Measurements from ENCODE around the gene FER.
"Not testable (repeated sequence)": the region's sequence is repeated elsewhere in the genome, so short reads cannot be mapped to it uniquely, and the experiment has no call there.

Gene FER

DNA sequence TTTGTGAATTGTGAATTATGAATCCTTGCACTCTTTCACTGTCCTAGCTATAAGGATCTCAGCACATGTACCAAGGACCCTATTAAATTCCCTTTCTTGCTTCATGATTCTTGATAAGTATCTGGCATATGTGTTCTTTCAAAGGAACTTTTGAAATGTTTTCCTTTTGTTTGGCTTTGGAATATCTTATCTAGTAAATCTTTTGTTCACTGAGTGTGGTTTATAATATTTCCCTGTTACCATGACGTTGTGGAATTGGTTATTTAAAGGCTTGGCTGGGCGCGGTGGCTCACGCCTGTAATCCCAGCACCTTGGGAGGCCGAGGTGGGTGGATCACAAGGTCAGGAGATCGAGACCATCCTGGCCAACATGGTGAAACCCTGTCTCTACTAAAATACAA lies 151.5 kb downstream of the FER start:
- not testable (repeated sequence) for DNase-seq

DNA sequence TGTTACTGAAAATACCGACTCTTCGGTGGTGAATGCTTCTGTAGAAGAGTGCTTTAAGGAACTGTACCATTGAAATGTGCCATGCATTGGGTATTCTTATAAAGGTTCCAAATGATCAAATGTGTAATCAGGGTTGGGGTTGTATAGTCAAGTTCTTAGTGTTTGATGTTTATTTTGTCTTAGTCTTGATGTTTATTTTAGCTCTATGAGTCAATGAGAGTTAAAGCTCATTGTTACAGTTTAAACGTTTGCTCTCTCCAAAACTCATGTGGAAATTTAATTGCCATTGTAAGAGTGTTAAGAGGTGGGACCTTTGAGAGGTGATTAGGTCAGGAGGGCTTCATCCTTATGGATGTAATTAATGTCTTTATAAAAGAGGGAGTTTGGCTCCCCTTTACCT lies 153.0 kb downstream of the FER start:
- no peak for DNase-seq

DNA sequence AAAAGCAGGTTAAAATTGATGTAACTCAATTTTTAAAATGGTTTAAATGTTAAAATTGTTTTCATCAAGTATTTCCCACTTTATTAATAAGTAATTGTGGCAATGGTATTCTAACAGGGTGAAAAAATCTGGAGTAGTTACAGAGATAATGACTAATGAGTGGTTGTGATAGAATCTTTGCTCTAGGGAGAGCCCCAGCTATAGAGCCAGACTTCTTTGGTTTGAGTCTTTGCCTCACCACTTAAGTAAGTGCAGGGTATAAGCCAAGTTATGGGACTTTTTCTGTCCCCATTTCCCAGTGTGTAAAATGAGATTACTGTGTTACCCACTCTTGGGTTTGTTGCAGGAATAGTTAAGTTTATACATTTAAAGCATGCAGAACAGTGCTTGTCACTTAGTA lies 158.1 kb downstream of the FER start:
- no peak for DNase-seq

DNA sequence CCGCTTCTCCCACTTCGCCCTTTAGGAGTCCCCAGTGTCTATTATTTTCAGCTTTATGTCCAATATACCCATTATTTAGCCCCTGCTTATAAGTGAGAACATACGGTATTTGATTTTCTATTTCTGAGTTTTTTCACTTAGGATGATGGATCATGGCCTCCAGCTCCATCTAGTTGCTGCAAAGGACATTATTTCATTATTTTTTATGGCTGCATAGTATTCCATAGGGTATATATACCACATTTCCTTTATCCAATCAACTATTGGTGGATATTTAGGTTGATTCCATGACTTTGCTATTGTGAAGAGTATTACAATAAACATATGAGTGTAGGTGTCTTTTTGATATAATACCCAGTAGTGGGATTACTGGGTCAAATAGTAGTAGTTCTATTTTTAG lies 162.9 kb downstream of the FER start:
- no peak for DNase-seq

DNA sequence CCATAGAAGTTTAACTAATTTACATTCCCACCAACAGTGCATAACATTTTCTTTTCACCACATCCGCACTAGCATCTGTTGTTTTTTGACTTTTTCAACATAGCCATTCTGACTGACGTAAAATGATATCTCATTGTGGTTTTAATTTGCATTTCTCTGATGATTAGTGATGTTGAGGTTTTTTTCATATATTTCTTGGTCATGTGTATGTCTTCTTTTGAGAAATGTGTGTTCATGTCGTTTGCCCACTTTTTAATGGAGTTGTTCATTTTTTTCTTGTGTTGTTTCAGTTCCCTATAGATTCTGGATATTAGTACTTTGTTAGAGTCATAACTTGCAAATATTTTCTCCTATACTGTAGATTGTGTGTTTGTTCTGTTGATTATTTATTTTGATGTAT lies 163.4 kb downstream of the FER start:
- DNase-seq, result no peak

DNA sequence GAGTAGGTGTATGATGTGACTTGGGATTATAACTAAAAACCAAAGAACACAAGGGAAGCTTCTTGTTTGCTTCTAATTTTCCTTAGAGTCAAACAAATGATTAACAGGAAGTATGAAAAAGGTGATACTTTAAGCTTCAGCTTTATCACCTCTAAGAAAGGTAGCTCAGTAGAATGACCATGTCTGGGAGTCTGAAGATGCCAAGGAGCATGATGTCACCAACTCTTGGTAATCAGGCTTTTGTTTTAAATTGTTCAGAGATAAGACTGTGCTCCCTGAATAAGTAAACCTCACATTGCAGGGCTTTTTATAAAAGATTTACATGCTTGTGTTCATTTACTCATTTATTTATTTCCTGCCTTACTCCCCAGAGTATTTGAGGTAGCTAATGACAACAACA lies 169.9 kb downstream of the FER start:
- DNase-seq, result no peak

DNA sequence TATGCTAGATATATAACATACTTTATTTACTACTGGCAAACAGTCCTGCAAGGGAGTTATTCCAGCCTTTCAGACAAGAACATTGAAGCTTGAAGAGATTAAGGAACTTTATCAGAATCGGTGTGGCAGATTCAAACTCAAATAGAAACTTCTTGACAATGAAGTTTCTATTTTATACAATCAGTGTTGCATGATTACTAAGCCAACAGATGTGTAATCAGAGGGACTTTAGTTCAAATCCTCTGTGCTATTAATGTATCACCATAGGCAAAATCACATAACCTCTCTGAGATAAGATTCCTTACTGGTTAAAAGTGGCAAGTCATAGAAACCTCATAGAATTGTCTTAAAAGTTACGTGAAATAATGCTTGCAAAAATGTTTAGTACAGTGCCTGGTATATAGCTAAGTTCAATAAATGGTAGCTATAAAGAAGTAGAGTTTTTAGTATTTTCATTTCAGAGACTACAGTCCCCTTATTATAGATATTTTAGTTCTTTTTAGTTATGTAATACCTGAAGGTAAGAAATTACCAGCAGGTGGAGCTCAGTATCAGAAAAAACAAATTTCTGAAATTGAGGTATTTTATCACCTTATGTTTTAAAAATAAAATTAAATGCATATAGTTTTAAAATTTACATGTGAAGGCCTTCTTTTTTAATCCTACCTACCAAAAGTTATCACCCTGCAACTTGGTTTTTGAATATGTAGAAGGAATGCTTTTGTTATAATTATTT lies 172.1 kb downstream of the FER start:
- DNase-seq, result no peak

DNA sequence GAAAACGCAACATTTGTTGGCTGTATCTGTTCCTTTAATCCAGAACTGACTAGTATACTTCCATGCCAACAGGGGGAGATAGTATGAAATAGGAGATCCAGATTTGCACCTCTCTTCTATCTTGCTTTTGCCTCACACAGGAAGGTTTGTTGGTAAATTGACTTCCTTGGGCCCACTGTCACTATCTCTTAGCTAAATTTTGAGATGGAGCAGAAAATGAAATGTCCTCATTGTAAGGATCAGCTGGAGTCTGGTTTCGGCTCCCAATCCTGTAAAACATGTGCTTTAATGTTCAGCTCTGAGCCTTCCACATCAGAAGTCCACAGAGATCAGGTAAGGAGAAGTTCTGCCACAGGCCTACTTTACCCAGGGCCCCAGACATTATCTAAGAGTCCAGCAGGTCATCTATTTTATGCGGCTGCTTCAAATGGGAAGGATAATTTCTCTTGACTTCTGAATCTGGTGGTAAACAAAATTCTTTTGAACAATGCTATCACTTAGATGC lies 176.8 kb downstream of the FER start:
- DNase-seq, result no peak

DNA sequence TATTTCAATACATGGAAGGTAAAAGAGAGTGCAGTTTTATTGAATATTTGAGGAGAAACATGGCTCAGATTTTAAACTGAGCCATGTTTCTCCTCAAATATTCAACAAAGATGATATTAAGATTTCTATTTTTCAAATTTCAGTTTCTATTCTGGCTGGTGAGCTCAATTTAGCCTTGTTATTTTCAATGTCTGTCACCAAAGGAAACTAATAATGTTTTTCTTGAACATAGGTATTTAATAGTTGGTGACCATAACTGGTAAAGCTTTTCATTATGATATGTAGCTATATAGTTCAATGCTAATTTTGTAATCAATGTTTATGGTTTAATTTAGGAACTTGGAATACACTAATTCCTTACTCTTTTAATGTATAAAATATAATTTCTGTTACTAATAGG lies 177.4 kb downstream of the FER start:
- no peak for DNase-seq

DNA sequence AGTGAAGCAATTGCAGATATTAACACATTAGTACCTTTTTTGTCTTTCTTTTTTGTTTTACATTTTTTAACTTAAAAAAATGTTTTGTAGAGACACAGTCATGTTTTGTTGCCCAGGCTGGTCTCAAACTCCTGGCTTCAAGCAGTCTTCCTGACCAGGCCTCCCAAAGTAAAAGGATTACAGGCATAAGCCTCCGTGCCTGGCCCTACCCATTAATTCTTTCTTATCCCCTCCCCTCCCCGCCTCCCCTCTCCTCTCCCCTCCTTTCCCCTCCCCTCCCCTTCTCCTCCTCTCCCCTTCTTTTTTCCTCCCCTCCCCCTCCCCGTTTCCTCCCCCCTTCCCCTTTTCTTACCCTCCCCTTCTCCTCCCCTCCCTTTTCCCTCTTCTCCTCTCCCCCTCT lies 182.4 kb downstream of the FER start:
- DNase-seq, result no peak

DNA sequence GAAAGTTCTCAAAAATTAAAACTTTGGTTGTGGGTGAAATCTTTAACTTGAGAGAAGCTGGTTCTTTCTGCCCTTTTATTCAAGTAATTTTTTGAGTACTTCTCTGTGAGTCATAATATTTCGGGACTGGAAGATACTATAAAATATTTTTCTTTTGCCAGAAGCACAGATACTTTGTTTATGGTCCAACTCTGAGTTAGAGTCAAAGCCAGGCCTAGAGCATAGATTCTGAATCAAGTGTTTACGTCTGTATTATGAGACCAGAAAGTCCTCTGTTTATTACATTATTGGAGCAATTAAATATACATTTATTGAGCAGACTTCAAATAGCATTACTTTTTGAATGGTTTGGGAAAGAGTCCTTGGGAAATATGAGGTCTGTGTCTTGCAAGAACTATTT lies 187.9 kb downstream of the FER start:
- no peak for DNase-seq

DNA sequence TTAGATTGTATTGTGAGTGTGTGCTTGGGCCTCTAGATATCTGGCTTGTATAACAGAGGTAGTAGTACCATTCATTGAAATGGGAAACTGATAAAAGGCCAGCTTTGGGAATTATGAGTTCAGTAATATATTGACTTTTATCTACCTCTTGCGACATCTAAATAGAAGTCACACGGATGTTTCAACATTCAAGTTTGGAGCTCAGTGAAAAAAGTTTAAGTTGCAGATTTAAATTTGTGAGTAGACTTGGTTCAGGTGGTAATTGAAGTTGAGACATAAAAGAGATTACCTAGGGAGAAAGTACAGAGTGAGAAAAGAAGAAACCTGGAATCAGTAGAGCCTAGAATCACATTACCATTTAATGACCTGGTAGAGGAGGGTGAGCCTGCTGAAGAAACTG lies 189.5 kb downstream of the FER start:
- DNase-seq, result no peak

DNA sequence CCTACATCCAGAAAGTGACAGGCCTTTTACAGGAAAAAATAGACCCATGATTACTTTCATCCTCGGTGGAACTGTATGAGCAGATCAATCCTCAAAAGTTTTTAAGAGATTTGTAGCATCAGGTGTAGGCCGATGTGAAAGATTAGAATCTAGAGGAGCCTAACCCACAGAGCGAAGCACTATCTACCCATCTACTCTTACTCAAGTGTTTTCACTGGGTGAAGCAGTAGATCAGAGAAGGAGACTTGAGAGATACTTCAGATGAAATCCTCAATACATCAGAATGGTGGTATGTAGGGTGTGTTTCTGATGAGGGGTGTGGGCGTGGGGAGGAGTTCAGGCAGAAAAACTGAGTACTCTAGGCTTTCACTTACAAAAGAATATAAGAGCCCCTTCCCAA lies 192.8 kb downstream of the FER start:
- no peak for DNase-seq

DNA sequence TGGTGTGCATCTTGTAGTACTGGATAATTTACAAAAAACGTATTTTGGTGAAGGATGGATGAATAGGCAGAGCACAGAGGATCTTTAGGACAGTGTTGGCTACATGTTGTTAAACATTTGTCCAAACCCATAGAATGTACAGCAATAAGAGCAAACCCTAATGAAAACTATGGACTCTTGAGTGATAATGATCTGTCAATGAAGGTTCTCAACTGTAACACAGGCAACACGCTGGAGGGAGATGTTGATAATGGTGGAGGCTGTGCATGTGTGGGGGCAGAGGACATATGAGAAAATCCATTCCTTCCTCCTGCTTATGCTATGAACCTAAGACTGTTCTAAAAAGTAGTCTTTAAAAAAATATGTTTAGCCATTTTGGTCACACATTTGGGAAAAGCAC lies 194.0 kb downstream of the FER start:
- DNase-seq, result no peak

DNA sequence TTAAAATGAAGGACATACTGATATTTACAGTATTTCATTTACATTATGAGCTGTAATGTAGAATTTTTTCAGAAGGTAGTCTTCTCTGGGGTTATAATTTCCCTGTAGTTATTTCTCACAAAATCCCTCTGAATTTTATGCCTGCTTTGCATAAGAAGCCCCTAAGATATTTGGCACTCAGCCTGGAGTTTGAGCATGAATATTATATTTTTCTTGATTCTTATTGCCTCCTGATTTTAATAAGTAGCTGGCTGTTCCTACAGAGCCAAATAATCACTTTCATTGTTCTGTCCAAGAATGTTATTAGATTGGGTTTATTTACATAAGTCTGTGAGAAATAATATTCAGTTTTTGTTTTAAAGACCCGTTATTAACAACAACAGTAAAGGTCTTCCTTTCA lies 195.0 kb downstream of the FER start:
- DNase-seq, result no peak

DNA sequence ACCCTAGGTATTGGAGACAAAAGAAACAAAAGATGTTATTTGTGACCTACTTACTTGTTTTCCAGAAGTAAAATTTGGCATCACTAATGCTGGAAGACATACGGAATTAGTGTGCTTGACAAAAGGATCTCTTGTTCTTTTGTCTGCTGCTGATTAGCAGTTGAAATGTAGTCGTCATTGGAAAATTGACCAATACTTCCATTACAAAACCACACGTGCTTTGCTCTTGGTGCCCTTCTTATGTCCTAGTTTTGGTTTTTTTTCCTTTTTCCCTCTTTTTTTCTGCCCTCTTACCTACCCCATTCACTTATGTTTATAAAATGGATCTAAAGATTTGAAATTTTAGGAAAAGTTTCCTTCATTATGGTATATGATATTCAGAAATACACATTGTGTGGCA lies 197.4 kb downstream of the FER start:
- DNase-seq, result no peak

DNA sequence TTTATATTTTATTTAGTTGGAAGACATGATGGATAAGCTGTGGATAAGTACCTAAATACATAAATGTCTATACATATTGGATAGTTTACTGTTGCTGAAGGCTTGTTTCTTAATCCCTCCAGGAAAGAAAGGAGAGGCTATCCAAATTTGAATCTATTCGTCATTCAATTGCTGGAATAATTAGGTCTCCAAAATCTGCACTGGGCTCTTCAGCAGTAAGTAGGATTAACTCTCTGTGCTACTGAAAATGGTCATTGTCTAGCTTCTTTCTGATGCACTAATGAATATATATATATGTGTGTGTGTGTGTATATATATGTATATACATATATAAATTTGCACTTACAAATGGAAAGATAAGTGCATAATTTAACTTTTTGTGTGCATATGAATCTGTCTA lies 198.3 kb downstream of the FER start:
- DNase-seq, result no peak

DNA sequence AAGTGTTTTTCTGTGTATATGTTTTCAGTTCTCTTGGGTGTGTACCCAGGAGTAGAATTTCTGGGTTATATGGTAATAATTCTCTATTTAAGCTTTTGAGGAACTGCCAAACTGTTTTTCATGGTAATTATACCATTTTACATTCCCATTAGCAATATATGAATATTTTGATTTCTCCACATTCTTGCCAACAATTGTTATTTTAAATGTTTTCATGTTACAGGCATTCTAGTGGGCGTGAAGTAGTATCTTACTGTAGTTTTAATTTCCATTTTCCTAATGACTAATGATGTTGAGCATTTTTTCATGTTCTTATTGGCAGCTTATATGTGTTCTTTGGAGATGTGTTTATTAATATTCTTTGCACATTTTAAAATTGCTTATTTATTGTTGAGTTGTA lies 199.5 kb downstream of the FER start:
- DNase-seq, result no peak

DNA sequence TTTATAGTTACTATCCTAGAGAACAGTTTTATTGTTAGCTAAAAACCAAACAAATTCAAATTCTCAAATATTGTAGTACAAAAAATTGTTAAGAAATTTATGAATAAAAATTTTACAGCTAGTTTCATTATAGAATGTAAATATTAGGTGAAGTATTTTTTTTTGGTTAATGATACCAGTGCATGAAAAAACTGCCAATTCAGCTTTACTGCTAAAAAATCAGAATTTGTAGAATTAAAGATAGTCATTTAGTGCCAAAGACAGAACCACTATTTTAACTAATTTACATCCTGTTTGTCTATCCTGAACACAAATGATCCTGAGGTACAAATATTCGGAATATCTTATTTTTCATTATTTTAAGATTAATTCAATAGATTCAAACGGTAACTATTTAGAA lies 202.6 kb downstream of the FER start:
- DNase-seq, result no peak

DNA sequence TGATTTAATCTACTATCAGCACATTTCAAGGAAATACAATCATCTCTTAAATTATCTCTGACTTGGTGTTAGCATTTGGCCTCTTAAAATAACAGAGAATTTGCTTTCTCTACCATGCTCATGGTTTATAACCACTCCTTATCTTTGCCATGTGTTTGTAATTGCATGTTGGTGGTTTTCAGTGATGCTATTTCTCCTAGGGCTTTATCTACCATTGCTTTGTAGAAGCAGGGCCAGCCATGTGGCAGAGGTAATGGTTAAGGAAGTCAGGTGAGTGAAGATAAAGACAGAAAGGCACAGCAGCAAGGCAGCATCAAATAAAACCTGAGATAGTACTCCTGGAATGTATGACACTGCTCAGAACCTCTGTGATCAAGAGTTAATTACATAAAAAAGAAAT lies 206.2 kb downstream of the FER start:
- DNase-seq, result no peak

DNA sequence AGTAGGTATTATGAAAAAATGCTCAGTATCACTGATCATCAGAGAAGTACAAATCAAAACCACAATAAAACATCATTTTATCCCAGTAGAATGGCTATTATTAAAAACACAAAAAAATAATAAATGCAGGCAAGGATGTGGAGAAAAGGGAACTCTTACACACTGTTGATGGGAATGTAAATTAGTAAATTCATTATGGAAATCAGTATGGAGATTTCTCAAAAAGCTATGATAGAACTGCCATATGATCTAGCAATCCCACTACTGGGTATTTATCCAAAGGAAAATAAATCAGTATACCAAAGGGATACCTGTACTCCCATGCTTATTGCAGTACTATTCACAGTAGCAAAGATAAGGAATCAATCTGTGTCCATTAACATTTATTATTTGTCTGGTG lies 209.6 kb downstream of the FER start:
- no peak for DNase-seq

DNA sequence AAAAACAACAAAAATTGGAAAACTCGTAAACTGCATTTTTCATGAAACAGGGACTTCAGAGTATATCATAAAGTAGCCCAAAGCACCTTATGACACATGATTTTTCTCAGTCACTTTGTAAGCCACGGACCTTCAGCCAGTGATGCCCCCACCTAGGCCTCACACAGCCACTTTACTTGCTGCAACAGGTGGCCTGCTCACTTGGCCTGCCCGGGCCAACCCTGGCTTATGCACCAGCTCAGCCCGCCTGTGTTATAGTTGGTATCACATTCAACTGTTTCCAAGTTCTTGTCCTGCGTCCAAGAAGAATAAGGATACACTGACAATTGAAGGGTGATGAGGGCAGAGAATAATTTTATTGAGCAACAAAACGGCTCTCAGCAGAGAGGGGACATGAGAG lies 219.2 kb downstream of the FER start:
- no peak for DNase-seq

DNA sequence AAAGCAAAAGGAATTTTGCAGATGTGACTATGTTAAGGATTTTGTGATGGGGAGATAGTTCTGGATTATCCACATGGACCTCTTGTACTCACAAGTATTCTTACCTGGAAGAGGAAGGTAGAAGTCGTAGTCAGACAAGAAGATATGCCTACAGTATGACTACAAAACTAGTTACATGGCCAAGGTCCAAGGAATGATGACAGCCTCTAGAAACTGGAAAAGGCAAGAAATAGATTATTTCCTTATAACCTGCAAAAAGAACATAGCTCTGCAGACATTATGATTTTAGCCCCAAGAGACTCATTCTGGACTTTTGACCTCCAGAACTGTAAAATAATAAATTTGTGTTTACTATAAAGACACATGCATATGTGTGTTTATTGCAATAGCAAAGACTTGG lies 226.9 kb downstream of the FER start:
- DNase-seq, result no peak

DNA sequence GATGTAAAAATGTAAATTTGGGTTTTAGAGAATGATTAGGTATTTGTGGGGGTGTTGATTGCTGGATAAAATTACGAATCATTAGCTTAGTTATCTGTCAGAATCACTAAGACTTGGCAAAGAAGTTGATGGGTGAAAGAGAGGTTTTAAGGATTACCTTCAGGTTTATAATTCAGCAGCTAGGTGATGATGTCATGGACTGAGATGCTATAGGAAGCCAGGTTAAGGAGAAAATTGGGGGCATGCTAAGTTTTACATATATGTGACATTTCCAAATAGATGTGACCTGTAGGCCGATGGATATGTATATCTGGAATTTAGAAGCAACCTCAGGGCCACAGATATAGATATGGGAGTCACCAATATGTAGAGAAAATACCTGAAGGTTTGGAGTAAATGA lies 228.0 kb downstream of the FER start:
- no peak for DNase-seq

DNA sequence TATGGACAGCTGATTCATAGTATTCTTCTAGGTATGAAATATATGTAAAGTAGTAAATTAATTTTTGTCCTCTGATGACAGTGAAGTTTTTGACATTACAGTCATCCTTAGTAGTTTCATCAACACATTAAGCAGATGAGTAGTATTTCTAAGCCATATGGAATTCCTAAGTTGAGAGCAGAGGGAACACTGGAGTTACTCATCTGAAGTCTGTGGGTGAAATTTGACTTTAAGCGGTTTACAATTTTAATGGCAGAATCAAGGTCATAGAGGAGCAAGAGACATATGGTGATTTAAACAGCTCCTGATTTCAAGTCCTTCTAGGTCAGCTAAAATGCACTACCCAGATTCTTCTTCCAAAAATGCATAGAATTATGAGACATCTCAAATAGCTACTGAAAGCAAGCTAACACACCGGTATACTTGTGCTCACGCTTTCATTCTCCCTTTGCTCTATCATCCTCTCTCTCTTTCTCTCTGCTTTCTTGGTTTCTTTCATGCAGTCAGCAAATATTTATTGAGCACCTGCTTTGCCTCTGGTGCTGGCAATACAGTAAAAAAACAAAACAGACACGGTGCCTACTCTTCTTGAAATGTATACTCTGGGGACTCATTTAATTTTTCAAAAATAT lies 235.9 kb downstream of the FER start:
- no peak for DNase-seq
